Sigmoid colon (tissue), 7 donors: Measurements from ENCODE around the gene CRTC1. TPM values are rescaled to one million over a fixed set of nuclear protein-coding genes. Genes with fewer than 3 reads are reported as not detected.

ENCODE experiments used
- DNase-seq: peaks from one replicate; pipeline ENCODE4 v3.0.0-alpha.2; 2019
- H3K27ac ChIP-seq, 4 donors: fragments of 200-600 bp; sonication (generic); one replicate each; pipeline ENCODE4 v1.5.1; 2016 to 2019; ENCODE audit warnings: mild to moderate bottlenecking in 1 of 4
- H3K27me3 ChIP-seq, 3 donors: fragments of 200-600 bp; sonication (generic); one replicate each; pipeline ENCODE4 v1.5.1; 2019; ENCODE audit warnings: mild to moderate bottlenecking in 1 of 3
- H3K36me3 ChIP-seq, 4 donors: fragments of 200-600 bp; sonication (generic); one replicate each; pipeline ENCODE4 v1.5.1; 2016 to 2019
- H3K4me1 ChIP-seq, 4 donors: fragments of 200-600 bp; sonication (generic); one replicate each; pipeline ENCODE4 v1.5.1; 2017 to 2019
- H3K4me3 ChIP-seq, 4 donors: fragments of 200-600 bp; sonication (generic); one replicate each; pipeline ENCODE4 v1.5.1; 2017 to 2019; ENCODE audit warnings: mild to moderate bottlenecking in 2 of 4, moderate library complexity in 1 of 4
- H3K9me3 ChIP-seq, 4 donors: fragments of 200-600 bp in 3 of 4; sonication (generic) in 3 of 4; one replicate each; pipeline versions ENCODE4 v1.5.1 to v1.6.1; 2013 to 2019
- CTCF ChIP-seq, 4 experiments: fragments of 450-650 bp in 3 of 4; fragments of 200-600 bp in 1 of 4; IDR thresholded peaks; one replicate each; pipeline ENCODE4 v1.5.1; 2016 to 2019; ENCODE audit warnings: antibody characterized with exemption in 4 of 4, mild to moderate bottlenecking in 3 of 4, moderate library complexity in 2 of 4
- EP300 ChIP-seq, 4 donors: sonication (generic); formaldehyde crosslinking; IDR thresholded peaks; one replicate each; pipeline ENCODE4 v1.6.1; 2017; ENCODE audit warnings: antibody characterized with exemption in 4 of 4
- POLR2A ChIP-seq, 2 donors: fragments of 450-650 bp; IDR thresholded peaks; one replicate each; pipeline ENCODE4 v1.6.1; 2016; ENCODE audit warnings: antibody characterized with exemption in 2 of 2, mild to moderate bottlenecking in 2 of 2, moderate library complexity in 2 of 2
- POLR2AphosphoS5 ChIP-seq, 4 donors: sonication (generic); formaldehyde crosslinking; IDR thresholded peaks; one replicate each; pipeline ENCODE4 v1.6.1; 2017; ENCODE audit warnings: antibody characterized with exemption in 4 of 4
- WGBS, 2 donors: extraction: QIAGEN DNeasy Blood & Tissue Kit; methylation state at CpG; one replicate each; pipeline ENCODE4 v1.1.7; 2013; 5-methylcytosine and 5-hydroxymethylcytosine counted together
- intact Hi-C: fragments of 100-400 bp; cut with DNase I; formaldehyde crosslinking; loops from one replicate; pipeline ENCODE4 v1.15.1; 2023
- polyA plus RNA-seq, 3 donors: library from polyadenylated mRNA; stranded (reverse); fragments of 200-250 nt; gene quantifications; one replicate each; pipeline ENCODE4 v1.2.3, GENCODE V29; 2013
- total RNA-seq, 4 donors: library from RNA; depleted of rRNA; stranded (reverse); fragments of >200 nt; gene quantifications; one replicate each; pipeline ENCODE4 v1.1.0, GENCODE V29; 2016
- donor health status: healthy with polysubstance abuse.
- donor health status: Bipolar disorder and iron deficiency.
- donor health status: healthy.

CRTC1 gene
- total and polyA plus RNA-seq, 7 donors = 2.5 to 8.9 (median 3.6) TPM

DNA sequence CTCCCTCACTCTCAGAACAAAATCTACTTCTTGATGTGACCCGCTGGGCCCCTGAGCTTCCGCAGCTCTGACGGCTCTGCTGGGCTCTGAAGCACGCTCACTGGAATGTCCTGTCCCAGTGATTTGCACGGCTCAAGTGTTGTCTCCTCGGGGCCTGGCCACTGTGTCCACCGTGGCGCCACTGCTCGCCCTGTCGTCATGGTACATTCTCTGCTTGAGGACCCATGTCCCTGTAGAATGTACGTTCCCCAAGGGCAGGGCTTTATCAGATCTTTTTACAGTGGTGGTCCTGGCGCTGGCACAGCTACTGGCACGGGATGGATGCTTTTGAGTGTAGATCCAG, 34.5 kb upstream of the CRTC1 start:
- Histone ChIP-seq H3K4me3 (peak overlapping the region in 2 of 4 donors; percentile 25 to 27), H3K9me3 (no peaks in the 10 kb centered on the region), H3K4me1 (peaks cover 0 to 62% (median 58%) of the 10 kb centered on the region in 4 donors), H3K27ac (peak overlapping the region; percentile 81 to 89 (median 86)), H3K27me3 (no peaks in the 10 kb centered on the region), H3K36me3 (no peaks in the 10 kb centered on the region)
- 71 to 83% methylated on average over 13 of the region's 13 CpGs for WGBS, 2 donors
- intact Hi-C loops = no loop called here
- DNase-seq = no peak
- peak in 1 of 4 donors; percentile 37 for TF ChIP-seq EP300 (IDR thresholded peaks at IDR 0.05)
- peak in 3 of 4 donors; percentile 14 to 27 (median 14) for TF ChIP-seq POLR2AphosphoS5 (IDR thresholded peaks at IDR 0.05)
- no peak for TF ChIP-seq POLR2A (IDR thresholded peaks at IDR 0.05)
- no peak for TF ChIP-seq CTCF (IDR thresholded peaks at IDR 0.05)

DNA sequence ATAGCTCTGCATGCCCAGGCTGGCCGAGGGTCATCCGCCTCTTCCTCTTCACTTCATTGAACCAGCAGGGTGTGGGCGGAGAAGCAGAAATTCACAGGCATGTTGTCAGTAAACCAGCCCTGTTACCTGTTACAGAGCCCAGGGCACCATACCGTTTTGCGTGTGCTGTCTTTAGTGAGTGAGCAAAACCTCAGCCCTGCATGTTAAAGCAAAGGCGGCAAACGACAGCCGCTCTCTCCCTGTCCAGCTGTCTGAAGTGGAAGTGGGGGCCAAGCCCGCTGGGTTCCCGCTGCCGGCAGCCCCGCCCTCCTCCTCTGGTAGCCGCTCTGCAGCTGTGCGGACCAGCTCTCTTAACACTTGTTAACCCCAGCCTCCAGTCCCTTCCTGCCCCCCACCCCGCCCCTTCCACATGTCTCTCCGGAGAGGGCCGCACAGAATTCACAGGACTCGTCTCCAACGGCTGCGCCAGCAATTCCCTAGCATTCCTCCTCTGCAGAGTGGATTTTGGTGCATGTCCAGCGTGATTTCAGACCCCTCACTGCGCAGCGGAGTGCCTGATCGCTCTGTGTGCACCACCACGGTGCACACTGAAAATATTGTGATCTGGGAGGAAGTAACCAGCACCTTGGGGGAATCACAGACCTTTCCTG, 34.0 kb upstream of the CRTC1 start:
- no peak for TF ChIP-seq POLR2AphosphoS5 (IDR thresholded peaks at IDR 0.05)
- Histone ChIP-seq H3K4me1 (peaks cover 0 to 58% (median 56%) of the 10 kb centered on the region in 4 donors), H3K27ac (peak overlapping the region; percentile 81 to 89 (median 86)), H3K9me3 (no peaks in the 10 kb centered on the region), H3K27me3 (no peaks in the 10 kb centered on the region), H3K4me3 (peak overlapping the region; percentile 4 to 27 (median 19)), H3K36me3 (no peaks in the 10 kb centered on the region)
- intact Hi-C loops = loop anchor here (10.0 kb wide), 1 partner anchor 185 kb away; no protein-coding TSS in a partner anchor
- peak; percentile 90 for DNase-seq
- WGBS, 2 donors = 33 to 72% methylated on average over 25 of the region's 25 CpGs

GRCh38 chr19:18650021-18650390, 33.5 kb upstream of the CRTC1 start:
- no peaks in the 10 kb centered on the region for H3K36me3 ChIP-seq
- peak; percentile 88 for DNase-seq
- H3K4me1 ChIP-seq = peaks cover 0 to 53% (median 51%) of the 10 kb centered on the region in 4 donors
- peak overlapping the region; percentile 81 to 89 (median 86) for H3K27ac ChIP-seq
- peak overlapping the region; percentile 4 to 27 (median 19) for H3K4me3 ChIP-seq
- no peaks in the 10 kb centered on the region for H3K9me3 ChIP-seq
- WGBS, 2 donors = 51 to 74% methylated on average over 17 of the region's 17 CpGs
- H3K27me3 ChIP-seq = no peaks in the 10 kb centered on the region
- intact Hi-C loops = loop anchor here (10.0 kb wide), 1 partner anchor 185 kb away; no protein-coding TSS in a partner anchor
- TF ChIP-seq POLR2AphosphoS5 (IDR thresholded peaks at IDR 0.05) = peak in 1 of 4 donors; percentile 1
- no peak for TF ChIP-seq CTCF (IDR thresholded peaks at IDR 0.05)

GRCh38 chr19:18650468-18651041, 32.9 kb upstream of the CRTC1 start:
- Histone ChIP-seq H3K27ac (peak overlapping the region; percentile 81 to 89 (median 86)), H3K4me1 (peaks cover 0 to 47% (median 46%) of the 10 kb centered on the region in 4 donors), H3K4me3 (peak overlapping the region; percentile 4 to 27 (median 19)), H3K27me3 (no peaks in the 10 kb centered on the region), H3K9me3 (no peaks in the 10 kb centered on the region), H3K36me3 (no peaks in the 10 kb centered on the region)
- DNase-seq = peak; percentile 94
- peak in 2 of 4 donors; percentile 32 to 69 for TF ChIP-seq EP300 (IDR thresholded peaks at IDR 0.05)
- TF ChIP-seq CTCF (IDR thresholded peaks at IDR 0.05) = no peak
- TF ChIP-seq POLR2AphosphoS5 (IDR thresholded peaks at IDR 0.05) = peak; percentile 22 to 64 (median 48)
- no peak for TF ChIP-seq POLR2A (IDR thresholded peaks at IDR 0.05)
- WGBS, 2 donors = 69 to 79% methylated on average over 34 of the region's 34 CpGs
- intact Hi-C loops = loop anchor here (10.0 kb wide), 1 partner anchor 186 kb away; no protein-coding TSS in a partner anchor

GRCh38 chr19:18651300-18651699, 32.2 kb upstream of the CRTC1 start:
- no peaks in the 10 kb centered on the region for H3K27me3 ChIP-seq
- TF ChIP-seq POLR2AphosphoS5 (IDR thresholded peaks at IDR 0.05) (no peak), EP300 (IDR thresholded peaks at IDR 0.05) (no peak), CTCF (IDR thresholded peaks at IDR 0.05) (no peak), POLR2A (IDR thresholded peaks at IDR 0.05) (no peak)
- no peaks in the 10 kb centered on the region for H3K9me3 ChIP-seq
- H3K27ac ChIP-seq = peak overlapping the region; percentile 81 to 89 (median 86)
- H3K4me1 ChIP-seq = peaks cover 0 to 43% (median 40%) of the 10 kb centered on the region in 4 donors
- intact Hi-C loops = loop anchor here (10.0 kb wide), 1 partner anchor 186 kb away; no protein-coding TSS in a partner anchor
- DNase-seq = no peak
- H3K36me3 ChIP-seq = no peaks in the 10 kb centered on the region
- H3K4me3 ChIP-seq = no peak overlapping the region
- 89 to 91% methylated on average over 1 of the region's 1 CpG for WGBS, 2 donors
